H9 (cell line): ENCODE results near the gene RTN1. TPM values are rescaled to one million over a fixed set of nuclear protein-coding genes. Genes with fewer than 3 reads are reported as not detected.

Source experiments
- DNase-seq: peaks from one replicate; pipeline ENCODE4 v3.0.0-alpha.2; 2017
- H2AFZ ChIP-seq: one replicate; pipeline ENCODE4 v1.6.1; 2013; ENCODE audit warnings: mild to moderate bottlenecking, low read length, control low read depth, moderate library complexity
- H2AK5ac ChIP-seq: 2 replicates; pipeline ENCODE4 v1.6.1; 2013; ENCODE audit warnings: low read length, control low read depth, mixed read lengths; ENCODE audit not compliant: insufficient read length
- H2BK120ac ChIP-seq: one replicate; pipeline ENCODE4 v1.6.1; 2013; ENCODE audit warnings: low read depth, mild to moderate bottlenecking, low read length, control low read depth, inconsistent platforms; ENCODE audit not compliant: poor library complexity, severe bottlenecking
- H2BK12ac ChIP-seq: 2 replicates; pipeline ENCODE4 v1.6.1; 2013; ENCODE audit warnings: low read length, control low read depth, mixed read lengths, low read depth; ENCODE audit not compliant: insufficient read length
- H2BK15ac ChIP-seq: 2 replicates; pipeline ENCODE4 v1.6.1; 2013; ENCODE audit warnings: low read depth, low read length, control low read depth
- H2BK20ac ChIP-seq: one replicate; pipeline ENCODE4 v1.6.1; 2013; ENCODE audit warnings: low read depth, mild to moderate bottlenecking, low read length, control low read depth, inconsistent platforms; ENCODE audit not compliant: poor library complexity, severe bottlenecking
- H2BK5ac ChIP-seq: 2 replicates; pipeline ENCODE4 v1.6.1; 2013; ENCODE audit warnings: low read length, control low read depth, mixed read lengths; ENCODE audit not compliant: insufficient read length
- H3K14ac ChIP-seq: 2 replicates; pipeline ENCODE4 v1.6.1; 2013; ENCODE audit warnings: low read length, control low read depth; ENCODE audit not compliant: insufficient read depth
- H3K18ac ChIP-seq: 2 replicates; pipeline ENCODE4 v1.6.1; 2013; ENCODE audit warnings: low read depth, mild to moderate bottlenecking, mixed read lengths, low read length, control low read depth; ENCODE audit not compliant: insufficient read length
- H3K23ac ChIP-seq: 2 replicates; pipeline ENCODE4 v1.6.1; 2013; ENCODE audit warnings: low read length, control low read depth, mixed read lengths, low read depth; ENCODE audit not compliant: insufficient read length
- H3K23me2 ChIP-seq: 2 replicates; pipeline ENCODE4 v1.6.1; 2013; ENCODE audit warnings: low read depth, mild to moderate bottlenecking, mixed read lengths, low read length, control low read depth; ENCODE audit not compliant: insufficient read length, poor library complexity, severe bottlenecking
- H3K27ac ChIP-seq: 2 replicates; pipeline ENCODE4 v1.5.1; 2013; ENCODE audit warnings: low read length, control low read depth, mixed read lengths, low read depth; ENCODE audit not compliant: insufficient read length
- H3K27me3 ChIP-seq: 2 replicates; pipeline ENCODE4 v1.6.1; 2013; ENCODE audit warnings: low read length, control low read depth, inconsistent platforms; ENCODE audit not compliant: insufficient read depth
- H3K4ac ChIP-seq: 2 replicates; pipeline ENCODE4 v1.6.1; 2013; ENCODE audit warnings: low read depth, mild to moderate bottlenecking, control low read depth, inconsistent platforms, low read length, moderate library complexity
- H3K4me1 ChIP-seq: 2 replicates; pipeline ENCODE4 v1.6.1; 2013; ENCODE audit warnings: low read length, control low read depth, inconsistent platforms; ENCODE audit not compliant: insufficient read depth
- H3K4me2 ChIP-seq: 2 replicates; pipeline ENCODE4 v1.6.1; 2013; ENCODE audit warnings: low read length, control low read depth, mixed read lengths; ENCODE audit not compliant: insufficient read length, insufficient read depth
- H3K56ac ChIP-seq: 2 replicates; pipeline ENCODE4 v1.6.1; 2013; ENCODE audit warnings: low read depth, mild to moderate bottlenecking, mixed read lengths, low read length, control low read depth; ENCODE audit not compliant: insufficient read length
- H3K79me1 ChIP-seq: 2 replicates; pipeline ENCODE4 v1.6.1; 2013; ENCODE audit warnings: low read depth, mild to moderate bottlenecking, moderate library complexity, low read length, control low read depth, inconsistent platforms; ENCODE audit not compliant: insufficient read depth, poor library complexity, severe bottlenecking
- H3K79me2 ChIP-seq: 2 replicates; pipeline ENCODE4 v1.6.1; 2013; ENCODE audit warnings: low read length, control low read depth, inconsistent platforms; ENCODE audit not compliant: insufficient read depth
- H3K9ac ChIP-seq: 2 replicates; pipeline ENCODE4 v1.6.1; 2013; ENCODE audit warnings: low read length, control low read depth, mixed read lengths; ENCODE audit not compliant: insufficient read length; ENCODE audit errors: extremely low read depth
- H3K9me3 ChIP-seq: one replicate; pipeline ENCODE4 v1.6.1; 2013; ENCODE audit warnings: low read depth, low read length, inconsistent platforms; ENCODE audit not compliant: control insufficient read depth
- H3T11ph ChIP-seq: one replicate; pipeline ENCODE4 v1.6.1; 2013; ENCODE audit warnings: mild to moderate bottlenecking, low read length, control low read depth, inconsistent platforms
- H4K20me1 ChIP-seq: one replicate; pipeline ENCODE4 v1.6.1; 2013; ENCODE audit not compliant: control insufficient read depth, insufficient read length, insufficient read depth
- H4K5ac ChIP-seq: 2 replicates; pipeline ENCODE4 v1.6.1; 2013; ENCODE audit warnings: low read depth, mild to moderate bottlenecking, mixed read lengths, low read length, control low read depth; ENCODE audit not compliant: insufficient read length
- H4K8ac ChIP-seq: replicated peaks from 2 replicates; pipeline ENCODE4 v1.6.1; 2013; ENCODE audit warnings: low read length, control low read depth, mixed read lengths, low read depth; ENCODE audit not compliant: insufficient read length
- H4K91ac ChIP-seq: 2 replicates; pipeline ENCODE4 v1.6.1; 2013; ENCODE audit warnings: low read depth, mild to moderate bottlenecking, moderate library complexity, mixed read lengths, low read length, control low read depth; ENCODE audit not compliant: insufficient read length
- H3K27ac Mint-ChIP-seq, 3 experiments: 2 replicates in 2 of 3; 3 replicates in 1 of 3; pipeline ENCODE4 v1.8.0; 2020 to 2021; ENCODE audit warnings: mixed read lengths in 3 of 3, mild to moderate bottlenecking in 1 of 3, moderate library complexity in 1 of 3
- H3K27me3 Mint-ChIP-seq: 2 replicates; pipeline ENCODE4 v1.8.0; 2021; ENCODE audit warnings: low read depth, mild to moderate bottlenecking, moderate library complexity, mixed read lengths
- H3K36me3 Mint-ChIP-seq, 3 experiments: 2 replicates in 2 of 3; 3 replicates in 1 of 3; pipeline ENCODE4 v1.8.0; 2020 to 2021; ENCODE audit warnings: low read depth in 3 of 3, mixed read lengths in 3 of 3; ENCODE audit not compliant: insufficient read depth in 1 of 3
- H3K4me1 Mint-ChIP-seq, 2 experiments: 2 replicates each; pipeline ENCODE4 v1.8.0; 2020; ENCODE audit warnings: mixed read lengths in 2 of 2
- H3K4me3 Mint-ChIP-seq, 2 experiments: 2 replicates in 1 of 2; 3 replicates in 1 of 2; pipeline ENCODE4 v1.8.0; 2020 to 2021; ENCODE audit warnings: mild to moderate bottlenecking in 2 of 2, mixed read lengths in 2 of 2, moderate library complexity in 1 of 2
- H3K9me3 Mint-ChIP-seq, 2 experiments: 2 replicates in 1 of 2; 3 replicates in 1 of 2; pipeline ENCODE4 v1.8.0; 2020; ENCODE audit warnings: mild to moderate bottlenecking in 2 of 2, mixed read lengths in 2 of 2, moderate library complexity in 1 of 2
- WGBS: extraction: QIAGEN DNeasy Blood & Tissue Kit; methylation state at CpG from one replicate; pipeline ENCODE4 v1.1.7; 2013; ENCODE audit warnings: missing lambda C conversion rate, low lambda C conversion rate, mixed read lengths; ENCODE audit not compliant: insufficient read length; ENCODE audit errors: extremely low coverage; 5-methylcytosine and 5-hydroxymethylcytosine counted together
- total RNA-seq: library from RNA; stranded (reverse); gene quantifications from 2 replicates; pipeline ENCODE4 v1.2.1, GENCODE V29; 2021
- TF ChIP-seq, protein P1 (sequence below): fragments of 200-600 bp; sonication (generic); conservative IDR thresholded peaks from 3 replicates; pipeline ENCODE4 v1.8.0; 2021; ENCODE audit warnings: antibody characterized with exemption, mild to moderate bottlenecking

Gene RTN1
- total RNA-seq, 1 experiment from 2014 or later: 1.8 TPM

DNA sequence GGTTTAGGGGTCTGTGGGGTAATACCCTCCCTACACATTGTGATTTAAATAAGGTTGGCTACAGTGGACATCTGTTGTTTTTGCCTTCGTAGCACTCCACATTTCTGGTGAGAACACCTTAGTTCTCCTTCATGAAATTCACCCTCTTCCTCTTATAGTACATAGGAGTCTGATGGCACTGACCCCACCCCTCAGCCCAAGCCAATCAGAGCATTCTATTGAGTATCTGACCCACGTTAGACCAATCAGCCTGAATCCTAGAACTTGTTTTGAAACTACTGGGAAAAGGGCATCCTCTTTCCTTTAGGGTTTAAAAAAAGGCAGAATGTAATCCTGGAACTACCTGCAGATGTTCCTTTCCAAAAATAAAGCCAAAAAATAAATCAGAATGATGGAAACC, 33.6 kb upstream of the RTN1 start:
- no peaks in the 10 kb centered on the region for H3K79me2 ChIP-seq
- H2BK20ac ChIP-seq: no peak overlapping the region
- no peak overlapping the region for H2AK5ac ChIP-seq
- DNase-seq: no peak
- H3K18ac ChIP-seq: no peak overlapping the region
- no peak overlapping the region for H3K4me3 Mint-ChIP-seq
- H3K27ac Mint-ChIP-seq: no peak overlapping the region; a peak in 1 of 7 replicates
- H4K20me1 ChIP-seq: no peaks in the 10 kb centered on the region
- H2BK120ac ChIP-seq: no peak overlapping the region
- no peaks in the 10 kb centered on the region for H3K9me3 Mint-ChIP-seq
- no peak overlapping the region for H3K4ac ChIP-seq
- no peak overlapping the region for H3K4me2 ChIP-seq
- no peak overlapping the region for H4K91ac ChIP-seq
- WGBS: no CpG with 5 or more reads among the region's 2 CpGs
- H3K27me3 Mint-ChIP-seq: no peaks in the 10 kb centered on the region; the same call in none of the 2 replicates
- H3K36me3 Mint-ChIP-seq: no peaks in the 10 kb centered on the region
- H3T11ph ChIP-seq: no peak overlapping the region
- H3K9me3 ChIP-seq: no peaks in the 10 kb centered on the region
- no peak overlapping the region for H2AFZ ChIP-seq
- H2BK12ac ChIP-seq: no peak overlapping the region
- H2BK15ac ChIP-seq: no peak overlapping the region
- H4K8ac ChIP-seq: no peak overlapping the region
- TF ChIP-seq, protein P1, sequence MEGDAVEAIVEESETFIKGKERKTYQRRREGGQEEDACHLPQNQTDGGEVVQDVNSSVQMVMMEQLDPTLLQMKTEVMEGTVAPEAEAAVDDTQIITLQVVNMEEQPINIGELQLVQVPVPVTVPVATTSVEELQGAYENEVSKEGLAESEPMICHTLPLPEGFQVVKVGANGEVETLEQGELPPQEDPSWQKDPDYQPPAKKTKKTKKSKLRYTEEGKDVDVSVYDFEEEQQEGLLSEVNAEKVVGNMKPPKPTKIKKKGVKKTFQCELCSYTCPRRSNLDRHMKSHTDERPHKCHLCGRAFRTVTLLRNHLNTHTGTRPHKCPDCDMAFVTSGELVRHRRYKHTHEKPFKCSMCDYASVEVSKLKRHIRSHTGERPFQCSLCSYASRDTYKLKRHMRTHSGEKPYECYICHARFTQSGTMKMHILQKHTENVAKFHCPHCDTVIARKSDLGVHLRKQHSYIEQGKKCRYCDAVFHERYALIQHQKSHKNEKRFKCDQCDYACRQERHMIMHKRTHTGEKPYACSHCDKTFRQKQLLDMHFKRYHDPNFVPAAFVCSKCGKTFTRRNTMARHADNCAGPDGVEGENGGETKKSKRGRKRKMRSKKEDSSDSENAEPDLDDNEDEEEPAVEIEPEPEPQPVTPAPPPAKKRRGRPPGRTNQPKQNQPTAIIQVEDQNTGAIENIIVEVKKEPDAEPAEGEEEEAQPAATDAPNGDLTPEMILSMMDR: no peak
- no peak overlapping the region for H3K9ac ChIP-seq
- H3K23me2 ChIP-seq: no peaks in the 10 kb centered on the region
- no peak overlapping the region for H2BK5ac ChIP-seq
- H3K27me3 ChIP-seq: no peaks in the 10 kb centered on the region
- H3K4me1 Mint-ChIP-seq: peaks cover 6% of the 10 kb centered on the region in 2 experiments
- H3K27ac ChIP-seq: no peak overlapping the region
- no peaks in the 10 kb centered on the region for H3K4me1 ChIP-seq
- H4K5ac ChIP-seq: no peak overlapping the region
- H3K56ac ChIP-seq: no peak overlapping the region
- H3K14ac ChIP-seq: no peak overlapping the region
- no peaks in the 10 kb centered on the region for H3K79me1 ChIP-seq
- no peak overlapping the region for H3K23ac ChIP-seq
